NCI-H526 (cell line): Measurements from ENCODE around the gene RNF31.
A peak's percentile ranks its signal among the peaks of the same experiment; 100 is the strongest.

ENCODE experiments used
- DNase-seq, 2 experiments: peaks; one replicate each; lab custom pipeline; 2025; lab: John Stamatoyannopoulos, UW

The RNF31 gene

DNA sequence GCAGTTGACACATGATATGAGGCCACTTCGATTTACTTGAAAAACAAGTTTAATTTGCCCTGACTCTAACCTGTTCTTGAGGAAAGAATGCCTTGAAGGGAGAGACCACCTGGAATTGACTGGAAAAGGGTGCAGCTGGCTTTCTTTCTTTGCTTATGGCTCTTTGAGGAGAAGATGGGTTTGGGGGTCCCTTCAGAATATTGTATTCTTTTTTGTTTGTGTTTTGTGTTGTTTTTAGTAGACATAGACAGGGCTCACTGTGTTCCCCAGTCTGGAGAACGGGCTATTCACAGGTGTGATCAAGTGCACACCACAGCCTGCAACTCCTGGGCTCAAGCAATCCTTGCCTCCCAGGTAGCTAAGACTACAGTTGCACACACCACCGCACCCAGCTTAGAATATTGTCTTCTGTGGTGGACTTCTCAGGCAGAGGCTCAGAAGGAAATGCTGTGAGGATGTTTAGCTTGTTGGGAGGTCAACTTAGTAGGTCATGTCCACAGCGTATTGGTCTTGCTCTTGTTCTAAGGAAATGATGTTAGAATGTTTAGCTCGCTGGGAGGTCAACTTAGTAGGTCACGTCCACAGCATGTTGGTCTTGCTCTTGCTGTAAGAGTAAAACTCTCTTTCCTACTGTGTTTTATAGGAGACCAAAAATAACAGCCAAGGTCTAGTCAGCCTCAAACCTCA, 31.0 kb upstream of the RNF31 start:
- DNase-seq, result no peak

DNA sequence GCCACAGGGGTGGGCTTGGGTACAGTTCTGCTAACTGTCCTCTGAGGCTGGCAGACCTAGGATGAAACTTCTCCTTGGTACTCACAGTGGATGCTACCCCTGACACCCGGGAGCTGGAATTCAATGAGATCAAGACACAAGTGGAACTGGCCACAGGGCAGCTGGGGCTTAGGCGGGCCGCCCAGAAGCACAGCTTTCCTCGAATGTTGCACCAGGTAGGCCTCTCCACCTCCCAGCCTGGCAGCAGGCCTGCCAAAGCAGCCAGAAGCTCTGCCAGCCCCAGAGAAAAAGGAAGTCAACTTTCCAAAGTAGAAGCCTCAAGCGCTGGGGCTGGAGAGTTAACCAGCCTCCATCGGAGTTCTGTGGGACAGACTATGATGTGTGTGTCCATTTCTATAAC, 30.1 kb upstream of the RNF31 start:
- DNase-seq, result no peak

DNA sequence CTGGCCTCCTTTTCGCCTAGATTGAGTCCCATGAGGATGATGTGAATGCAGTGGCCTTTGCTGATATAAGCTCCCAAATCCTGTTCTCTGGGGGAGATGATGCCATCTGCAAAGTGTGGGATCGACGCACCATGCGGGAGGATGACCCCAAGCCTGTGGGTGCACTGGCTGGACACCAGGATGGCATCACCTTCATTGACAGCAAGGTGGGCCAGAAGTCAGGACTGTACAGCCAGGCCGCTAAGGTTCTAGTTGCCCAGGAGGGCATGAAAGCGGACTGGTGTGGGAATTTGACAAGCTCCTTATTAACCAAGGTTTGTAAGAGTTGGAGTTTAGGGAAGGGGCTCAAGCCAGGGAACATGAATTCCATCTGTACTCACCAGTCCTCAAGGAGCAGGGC, 27.6 kb upstream of the RNF31 start:
- no peak for DNase-seq

DNA sequence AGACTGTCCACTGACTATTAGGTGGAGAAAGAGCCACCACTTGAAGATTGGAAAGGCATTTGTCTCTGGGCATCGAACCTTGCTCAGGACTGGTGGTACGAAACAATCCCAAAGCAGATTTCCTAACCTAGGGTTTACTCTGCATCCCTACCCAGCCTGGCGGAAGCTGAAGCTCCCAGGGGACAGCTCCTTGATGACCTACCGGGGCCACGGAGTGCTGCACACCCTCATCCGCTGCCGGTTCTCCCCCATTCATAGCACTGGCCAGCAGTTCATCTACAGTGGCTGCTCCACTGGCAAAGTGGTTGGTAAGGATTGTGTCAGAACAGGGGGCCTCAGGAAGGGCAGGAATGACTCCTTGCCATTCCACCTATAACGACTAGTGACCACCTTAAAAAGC, 26.1 kb upstream of the RNF31 start:
- no peak for DNase-seq

DNA sequence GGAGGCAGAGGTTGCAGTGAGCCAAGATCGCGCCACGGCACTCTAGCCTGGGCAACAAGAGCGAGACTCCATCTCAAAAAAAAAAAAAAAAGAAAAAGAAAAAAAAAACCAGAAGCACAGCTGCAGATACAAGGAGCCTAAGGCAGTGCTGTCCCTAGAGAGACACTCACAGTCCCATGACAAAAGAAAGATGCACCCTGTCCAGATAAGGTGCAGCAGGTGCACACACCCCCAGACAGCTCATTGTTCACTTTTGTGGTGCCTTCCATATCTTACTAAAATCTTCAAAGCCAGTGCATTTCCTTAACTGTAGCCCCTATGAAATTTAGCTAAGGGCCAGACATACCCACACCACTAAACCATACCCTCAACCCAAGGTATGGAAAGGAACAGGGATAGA, 24.9 kb upstream of the RNF31 start:
- DNase-seq, result no peak

DNA sequence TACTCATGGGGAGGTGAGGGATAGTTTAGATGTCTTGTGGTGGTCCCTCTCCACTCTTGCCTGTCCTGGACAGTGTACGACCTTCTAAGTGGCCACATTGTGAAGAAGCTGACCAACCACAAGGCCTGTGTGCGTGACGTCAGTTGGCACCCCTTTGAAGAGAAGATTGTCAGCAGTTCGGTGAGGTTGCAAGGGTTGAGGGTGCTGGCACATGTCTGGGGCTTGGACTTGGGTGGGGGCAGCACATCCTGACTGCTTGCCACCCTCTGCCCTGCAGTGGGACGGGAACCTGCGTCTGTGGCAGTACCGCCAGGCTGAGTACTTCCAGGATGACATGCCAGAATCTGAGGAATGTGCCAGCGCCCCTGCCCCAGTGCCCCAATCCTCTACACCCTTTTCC, 24.4 kb upstream of the RNF31 start:
- no peak for DNase-seq

DNA sequence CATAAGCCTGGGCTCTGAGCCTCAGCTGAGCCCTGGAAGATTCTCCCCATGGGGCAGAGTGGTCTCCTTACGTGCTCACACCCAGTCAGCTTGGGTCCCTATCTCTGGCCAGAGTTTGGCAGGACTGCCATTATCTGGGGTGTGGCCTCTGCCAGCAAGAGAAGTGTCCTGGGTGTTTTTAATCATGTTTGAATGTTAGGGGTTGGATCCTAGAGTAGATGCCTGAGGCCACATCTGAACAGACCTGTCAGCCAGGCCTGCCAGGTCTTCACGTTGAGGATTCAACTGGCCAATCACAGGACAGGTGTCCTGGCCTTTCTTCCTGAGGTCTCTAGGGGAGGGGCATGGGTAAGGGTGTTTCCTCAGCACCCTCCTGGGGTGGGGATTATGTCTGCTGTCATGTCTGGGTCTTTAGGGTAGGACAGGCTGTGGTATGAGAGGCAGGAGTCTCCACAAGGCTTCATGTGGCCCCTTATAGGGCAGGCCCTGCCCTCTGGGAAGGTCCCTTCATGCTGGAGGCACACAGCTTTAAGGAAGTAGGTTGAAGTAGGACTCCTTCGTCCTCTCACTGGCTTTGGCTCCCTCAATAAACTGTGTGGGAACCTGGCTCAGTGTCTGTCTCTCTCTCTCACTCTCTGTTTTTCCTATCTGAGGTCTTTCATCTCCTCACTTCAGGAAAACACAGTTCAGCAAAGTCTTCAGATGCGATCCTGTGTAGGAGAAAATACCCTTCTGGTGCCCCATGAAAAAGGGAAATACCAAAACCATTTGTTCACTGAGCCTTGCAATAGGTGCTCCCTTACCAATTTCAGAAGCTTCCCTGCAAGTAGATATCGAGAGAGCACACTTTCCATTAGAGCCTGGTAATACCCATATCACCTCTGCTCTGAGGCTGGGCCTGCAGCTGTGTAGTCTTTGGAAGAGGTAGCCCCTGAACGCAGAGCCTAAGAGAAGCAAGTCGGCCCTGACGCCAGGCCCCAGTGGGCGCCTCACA, 23.6 kb upstream of the RNF31 start:
- DNase-seq, result no peak

DNA sequence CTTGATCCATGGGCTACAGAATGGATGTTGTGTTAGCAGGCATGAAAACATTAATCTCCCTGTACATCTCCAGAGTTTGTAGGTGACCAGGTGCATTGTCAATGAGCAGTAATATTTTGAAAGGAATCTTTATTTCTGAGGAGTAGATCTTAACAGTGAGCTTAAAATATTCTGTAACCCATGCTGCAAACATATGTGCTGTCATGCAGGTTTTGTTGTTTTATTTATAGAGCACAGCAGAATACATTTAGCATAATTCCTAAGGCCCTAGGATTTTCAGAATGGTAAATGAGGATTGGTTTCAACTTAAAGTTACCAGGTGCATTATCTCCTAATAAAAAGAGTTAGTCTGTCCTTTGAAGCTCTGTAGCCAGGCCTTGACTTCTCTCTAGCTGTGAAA, 20.4 kb upstream of the RNF31 start:
- DNase-seq, result no peak

DNA sequence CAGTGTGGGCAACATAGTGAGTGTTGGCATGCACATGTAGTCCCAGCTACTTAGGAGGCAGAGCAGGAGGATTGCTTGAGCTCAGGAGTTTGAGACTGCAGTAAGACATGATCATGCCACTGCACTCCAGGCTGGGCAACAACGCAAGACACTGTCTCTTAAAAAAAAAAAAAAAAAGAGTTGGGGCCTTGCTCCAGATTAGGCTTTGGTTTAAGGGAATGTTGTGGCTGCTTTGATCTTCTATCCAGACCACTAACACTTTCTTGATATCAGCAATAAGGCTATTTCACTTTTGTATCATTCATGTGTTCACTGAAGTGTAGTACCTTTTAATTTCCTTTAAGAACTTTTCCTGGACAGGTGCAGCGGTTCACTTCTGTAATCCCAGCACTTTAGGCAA, 19.6 kb upstream of the RNF31 start:
- no peak for DNase-seq

DNA sequence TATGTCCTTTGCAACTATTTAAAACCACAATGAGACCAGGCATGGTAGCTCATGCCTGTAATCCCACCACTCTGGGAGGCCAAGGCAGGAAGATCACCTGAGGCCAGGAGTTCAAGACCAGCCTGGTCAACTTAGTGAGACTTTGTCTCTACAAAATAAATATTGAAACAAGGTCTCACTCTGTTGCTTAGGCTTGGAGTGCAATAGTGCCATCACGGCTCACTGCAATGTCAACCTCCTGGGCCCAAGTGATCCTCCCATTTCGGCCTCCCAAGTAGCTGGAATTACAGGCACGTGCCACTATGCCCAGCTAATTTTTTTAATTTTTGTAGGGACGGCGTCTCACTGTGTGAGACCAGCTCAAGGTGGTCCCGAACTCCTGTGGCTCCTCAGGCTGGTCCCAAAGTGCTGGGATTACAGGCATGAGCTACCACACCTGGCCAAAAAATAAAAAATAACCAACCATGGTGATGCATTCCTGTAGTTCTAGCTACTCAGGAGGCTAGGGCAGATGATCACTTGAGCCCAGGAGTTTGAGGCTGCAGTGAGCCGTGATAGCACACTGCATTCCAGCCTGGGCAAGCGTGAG, 17.8 kb upstream of the RNF31 start:
- no peak for DNase-seq

DNA sequence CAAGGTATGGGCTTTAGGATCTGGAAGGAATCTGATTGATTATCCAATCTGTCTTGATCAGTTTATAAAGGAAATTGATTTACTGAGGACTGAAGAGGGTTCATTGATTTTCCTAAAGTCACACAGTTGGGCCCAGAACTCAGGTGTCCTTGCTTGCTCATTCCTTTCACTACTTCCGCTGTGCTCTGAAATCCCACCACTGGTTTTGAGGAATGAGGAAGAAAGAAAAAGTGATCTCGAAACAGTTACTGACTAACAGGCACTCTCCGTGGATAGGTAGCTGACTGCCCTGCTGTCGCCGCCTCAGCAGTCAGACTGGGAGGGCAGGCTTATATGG, 16.9 kb upstream of the RNF31 start, which contains the start of gene FITM1:
Gene FITM1 (plus strand): TSS at position 280 of the 337 bp plus-strand sequence. CDS start 905 bp downstream, outside the sequence.
- DNase-seq, result no peak

DNA sequence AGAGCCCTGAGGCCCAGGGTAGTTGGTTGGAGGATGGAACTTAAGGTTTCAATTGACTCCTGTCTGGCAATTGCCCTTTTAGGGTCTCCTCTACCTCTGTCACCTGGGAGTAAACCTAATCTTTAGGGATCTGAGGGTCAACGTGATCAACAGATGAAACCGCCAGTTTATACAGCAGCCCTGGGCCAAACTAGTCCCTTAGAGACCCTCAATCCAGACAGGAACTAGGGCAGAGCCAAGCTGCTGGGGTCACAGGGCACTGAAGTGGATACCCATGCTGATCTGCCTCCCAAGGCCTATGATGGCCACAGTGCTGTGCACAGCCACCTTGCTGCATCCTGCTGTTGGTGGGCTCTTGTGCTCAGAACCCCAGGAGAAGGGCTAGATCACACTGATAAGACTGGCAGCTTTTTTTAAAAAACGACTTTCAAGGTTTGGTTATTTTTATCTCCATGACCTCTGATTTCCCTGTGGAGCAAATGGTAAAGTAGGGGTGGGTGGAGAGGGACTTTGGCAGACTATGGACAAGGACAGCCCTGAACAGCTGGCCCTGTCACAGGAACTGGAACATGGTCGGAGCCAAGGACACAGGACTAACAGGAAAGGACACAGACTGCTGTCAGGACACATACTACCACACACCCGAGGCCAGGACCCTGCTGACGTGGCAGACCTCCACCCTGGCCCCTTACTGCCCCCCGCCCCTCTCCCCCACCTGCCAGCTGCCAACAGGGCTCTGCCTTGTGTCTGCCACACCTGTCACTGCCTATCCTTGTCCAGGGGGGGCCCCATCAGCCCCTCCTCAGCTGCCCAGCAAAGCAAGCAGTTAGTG, 16.4 kb upstream of the RNF31 start:
- no peak for DNase-seq

DNA sequence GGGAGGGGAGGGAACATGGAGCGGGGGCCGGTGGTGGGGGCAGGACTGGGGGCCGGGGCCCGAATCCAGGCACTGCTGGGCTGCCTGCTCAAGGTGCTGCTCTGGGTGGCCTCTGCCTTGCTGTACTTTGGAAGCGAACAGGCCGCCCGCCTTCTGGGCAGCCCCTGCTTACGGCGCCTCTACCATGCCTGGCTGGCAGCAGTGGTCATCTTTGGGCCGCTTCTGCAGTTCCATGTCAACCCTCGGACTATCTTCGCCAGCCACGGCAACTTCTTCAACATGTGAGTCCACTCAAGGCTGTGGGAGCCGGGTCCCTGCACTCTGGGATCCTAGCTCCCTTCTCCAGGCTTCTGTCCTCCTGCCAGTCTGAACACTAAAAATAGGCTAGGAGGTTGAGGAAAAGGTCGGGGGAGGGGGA, 15.7 kb upstream of the RNF31 start:
- DNase-seq, result no peak

DNA sequence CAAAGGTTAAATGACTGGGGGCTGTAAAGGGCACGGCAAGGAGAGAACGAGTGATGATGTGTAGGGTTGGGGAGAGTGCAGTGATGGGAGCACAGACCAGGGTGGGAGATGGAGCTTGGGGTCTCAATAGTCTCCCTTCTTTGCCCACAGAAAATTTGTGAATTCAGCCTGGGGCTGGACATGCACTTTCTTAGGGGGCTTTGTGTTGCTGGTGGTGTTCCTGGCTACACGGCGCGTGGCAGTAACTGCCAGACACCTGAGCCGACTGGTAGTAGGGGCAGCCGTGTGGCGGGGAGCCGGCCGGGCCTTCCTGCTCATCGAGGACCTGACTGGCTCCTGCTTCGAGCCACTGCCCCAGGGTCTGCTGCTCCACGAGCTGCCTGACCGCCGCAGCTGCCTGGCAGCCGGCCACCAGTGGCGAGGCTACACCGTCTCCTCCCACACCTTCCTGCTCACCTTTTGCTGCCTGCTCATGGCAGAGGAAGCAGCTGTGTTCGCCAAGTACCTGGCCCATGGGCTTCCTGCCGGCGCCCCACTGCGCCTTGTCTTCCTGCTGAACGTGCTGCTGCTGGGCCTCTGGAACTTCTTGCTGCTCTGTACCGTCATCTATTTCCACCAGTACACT, 15.1 kb upstream of the RNF31 start:
- DNase-seq, result no peak

DNA sequence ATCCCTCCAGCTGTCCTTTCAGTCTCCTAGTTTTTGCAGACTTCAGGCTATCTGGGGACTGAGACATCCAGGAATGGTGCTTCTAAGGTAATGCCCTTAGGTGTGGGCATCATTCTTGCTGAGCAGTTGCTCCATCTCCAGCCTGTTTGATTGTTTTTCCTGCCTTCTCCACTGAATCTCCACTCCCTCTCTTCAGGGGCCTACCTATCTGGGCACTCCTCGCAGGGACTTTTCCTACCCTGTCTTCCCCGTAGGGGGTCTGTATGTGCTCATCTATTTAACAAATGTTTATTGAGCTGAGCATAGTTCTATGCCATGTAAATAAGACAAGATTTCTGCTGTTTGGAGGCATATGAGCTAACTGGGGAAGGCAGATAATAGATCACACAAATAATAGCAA, 14.3 kb upstream of the RNF31 start:
- no peak for DNase-seq

DNA sequence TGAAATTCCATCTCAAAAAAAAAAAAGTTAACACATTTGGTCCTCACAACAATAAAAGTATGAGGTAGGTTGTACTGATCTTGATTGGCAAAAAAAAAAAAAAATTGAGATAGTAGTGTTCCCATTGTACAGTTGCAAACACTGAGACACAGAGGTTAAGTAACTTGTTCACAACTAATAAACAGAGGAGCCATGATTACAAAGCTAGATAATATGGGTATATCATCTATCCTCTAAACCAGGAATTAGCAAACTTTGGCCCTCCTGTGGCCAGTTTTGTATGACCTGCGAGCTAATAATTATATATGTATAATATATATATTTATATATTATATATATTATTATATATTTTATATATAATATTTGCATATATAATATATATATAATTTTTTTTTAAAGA, 13.6 kb upstream of the RNF31 start:
- no peak for DNase-seq

DNA sequence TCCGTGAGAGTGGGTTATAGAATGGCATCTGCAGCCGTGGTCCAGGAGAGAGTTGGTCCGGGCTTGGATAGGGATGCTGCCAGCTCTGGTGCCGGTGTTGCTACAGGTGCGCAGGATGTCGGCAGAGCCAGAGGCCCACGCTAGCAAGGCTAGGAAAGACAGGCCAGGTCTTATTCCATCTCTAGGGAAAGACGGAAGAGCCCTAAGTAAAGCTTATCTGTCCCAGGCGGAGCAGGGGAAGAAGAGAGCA, 11.8 kb upstream of the RNF31 start:
- no peak for DNase-seq

DNA sequence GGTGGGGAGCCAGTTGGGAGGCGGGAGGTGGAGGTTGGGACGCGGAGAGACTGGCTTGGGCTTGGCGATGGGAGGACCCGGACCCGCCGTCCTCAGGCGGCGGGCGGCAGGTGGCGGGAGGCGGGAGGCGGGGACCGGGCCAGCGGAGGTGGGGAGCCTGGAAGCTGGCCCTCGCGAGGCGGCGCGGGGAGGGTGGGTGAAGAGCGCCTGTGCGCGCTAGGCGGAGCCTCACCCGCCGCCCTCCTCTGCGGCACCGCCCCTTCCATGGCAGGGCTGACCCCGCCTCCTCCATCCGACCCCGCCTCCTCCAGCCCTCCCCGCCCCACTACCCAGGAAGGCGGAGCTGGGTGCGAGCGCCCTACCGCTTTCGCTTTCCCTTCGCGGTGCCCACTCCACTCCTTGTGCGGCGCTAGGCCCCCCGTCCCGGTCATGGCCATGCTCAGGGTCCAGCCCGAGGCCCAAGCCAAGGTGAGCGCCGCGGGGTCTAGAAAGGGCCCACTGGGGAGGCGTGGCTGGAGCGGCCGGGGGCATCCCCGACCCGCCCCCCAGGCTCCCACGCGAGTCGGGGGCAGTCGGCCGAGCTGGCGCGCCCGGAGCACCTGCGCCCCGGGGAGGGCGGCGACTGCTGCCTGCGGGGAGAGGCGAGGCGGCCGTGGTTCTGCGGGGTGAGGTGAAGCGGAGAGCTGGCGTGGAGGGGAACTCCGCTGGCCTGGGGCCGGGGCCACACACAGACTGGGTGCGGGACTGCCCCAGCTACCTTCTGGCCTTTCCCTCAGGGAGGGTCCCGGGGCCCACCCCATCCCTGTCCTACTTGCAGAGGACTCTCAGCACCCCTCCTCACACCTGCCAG, 11.2 kb upstream of the RNF31 start, which contains the start of gene PSME1:
Gene PSME1 (plus strand): TSS at position 361 of the 850 bp plus-strand sequence. CDS start 69 bp downstream, at position 430.
- DNase-seq, result peak; percentile 80 to 96

DNA sequence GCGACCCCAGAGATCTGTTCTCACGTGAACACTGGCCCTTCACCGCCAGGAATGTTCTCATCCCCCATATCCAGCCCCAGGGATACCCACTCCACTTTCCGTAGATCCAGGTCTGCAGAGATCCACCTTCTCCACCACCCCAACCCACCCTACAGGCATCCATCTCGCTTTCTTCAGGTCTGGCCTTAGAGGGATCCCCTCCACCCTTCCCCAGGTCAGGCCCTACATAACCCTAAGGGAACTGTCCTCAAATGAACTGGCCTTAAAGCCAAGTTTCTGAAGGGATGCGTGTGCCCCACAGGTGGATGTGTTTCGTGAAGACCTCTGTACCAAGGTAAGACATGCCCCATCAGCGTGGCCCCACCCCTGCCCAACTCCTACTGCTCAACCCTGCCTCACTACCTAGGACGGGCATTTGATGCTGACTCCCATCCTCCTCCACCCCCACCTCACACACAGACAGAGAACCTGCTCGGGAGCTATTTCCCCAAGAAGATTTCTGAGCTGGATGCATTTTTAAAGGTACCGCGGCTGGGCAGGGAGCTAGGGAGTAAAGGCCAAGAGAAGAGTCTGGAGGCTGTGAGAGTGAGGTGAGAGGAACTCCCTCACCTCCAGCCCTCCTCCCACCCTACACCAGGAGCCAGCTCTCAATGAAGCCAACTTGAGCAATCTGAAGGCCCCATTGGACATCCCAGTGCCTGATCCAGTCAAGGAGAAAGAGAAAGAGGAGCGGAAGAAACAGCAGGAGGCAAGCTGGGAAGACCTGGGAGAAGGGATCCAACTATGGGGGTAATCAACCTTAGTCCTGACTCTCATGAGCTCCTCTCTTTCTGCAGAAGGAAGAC, 10.4 kb upstream of the RNF31 start:
- DNase-seq, result peak; percentile 22 to 40
